NCI-H1694 treated with DMSO at 0.1 percent for 48 hours (cell line): ENCODE measurements around the gene CENPE.
A peak's percentile ranks its signal among the peaks of the same experiment; 100 is the strongest.

Source experiments
- DNase-seq: peaks from one replicate; lab custom pipeline; 2025; lab: John Stamatoyannopoulos, UW

CENPE gene

GRCh38 chr4:103123114-103123513 lies 75.0 kb downstream of the CENPE start:
- no peak for DNase-seq

- no peak for DNase-seq
Measured at GRCh38 chr4:103118166-103118565, 80.0 kb downstream of the CENPE start.

GRCh38 chr4:103111598-103111997 lies 86.5 kb downstream of the CENPE start:
- no peak for DNase-seq

GRCh38 chr4:103108542-103108941 lies 89.6 kb downstream of the CENPE start:
- DNase-seq, result no peak

- DNase-seq, result no peak
Measured at GRCh38 chr4:103105558-103106356, 92.4 kb downstream of the CENPE start.

- DNase-seq, result no peak
Measured at GRCh38 chr4:103104886-103105285, 93.3 kb downstream of the CENPE start.

- DNase-seq, result no peak
Measured at GRCh38 chr4:103100691-103101090, 97.5 kb downstream of the CENPE start.

GRCh38 chr4:103099691-103100392 lies 98.3 kb downstream of the CENPE start, which contains the start of gene BDH2:
Gene BDH2, minus strand, starts transcription at chr4:103099834. Its CDS starts 3,580 bp downstream, at chr4:103096254.
- peak; percentile 87 for DNase-seq

GRCh38 chr4:103098756-103099440 lies 99.2 kb downstream of the CENPE start:
- no peak for DNase-seq

- DNase-seq, result no peak
Measured at GRCh38 chr4:103098341-103098740, 99.8 kb downstream of the CENPE start.

GRCh38 chr4:103097112-103097511 lies 101.0 kb downstream of the CENPE start:
- DNase-seq, result no peak

- DNase-seq, result no peak
Measured at GRCh38 chr4:103095080-103095479, 103.1 kb downstream of the CENPE start.

GRCh38 chr4:103092245-103092644 lies 105.9 kb downstream of the CENPE start:
- no peak for DNase-seq

- peak; percentile 53 for DNase-seq
Measured at GRCh38 chr4:103091601-103092223, 106.4 kb downstream of the CENPE start.

GRCh38 chr4:103089481-103089880 lies 108.7 kb downstream of the CENPE start:
- no peak for DNase-seq

GRCh38 chr4:103086551-103086950 lies 111.6 kb downstream of the CENPE start:
- DNase-seq, result no peak

- DNase-seq, result no peak
Measured at GRCh38 chr4:103085555-103086196, 112.5 kb downstream of the CENPE start.

GRCh38 chr4:103079621-103080020 lies 118.5 kb downstream of the CENPE start:
- no peak for DNase-seq

GRCh38 chr4:103076747-103077347 lies 121.3 kb downstream of the CENPE start, which contains the start of gene SLC9B2:
Gene SLC9B2, minus strand, starts transcription at chr4:103076761. Its CDS starts 9,211 bp downstream, at chr4:103067550.
- peak; percentile 24 for DNase-seq

- DNase-seq, result peak; percentile 50
Measured at GRCh38 chr4:103075894-103076746, 122.0 kb downstream of the CENPE start.
